Measurements from ENCODE around the gene NDUFB2.

GRCh38 chr7:140678081-140678815 is 18.3 kb upstream of the NDUFB2 start:
- TF ChIP-seq CTCF (IDR thresholded peaks at IDR 0.05) (no peak), POLR2A (IDR thresholded peaks at IDR 0.05) (no peak)

All from testis (tissue), 2 donors.